GM19193 (cell line): ENCODE data around the gene PAXX.

ENCODE experiments used
- POLR2A ChIP-seq: IDR thresholded peaks from 4 replicates; pipeline ENCODE4 v1.6.1; 2011; ENCODE audit not compliant: insufficient read depth, insufficient read length; ENCODE audit errors: extremely low read depth

Gene PAXX

GRCh38 chr9:136958898-136959850 lies 33.0 kb upstream of the PAXX start:
- no peak for TF ChIP-seq POLR2A

GRCh38 chr9:136960212-136960937 lies 31.8 kb upstream of the PAXX start:
- no peak for TF ChIP-seq POLR2A

- no peak for TF ChIP-seq POLR2A
These were observed 31.3 kb upstream of the PAXX start for GRCh38 chr9:136960938-136961275.

GRCh38 chr9:136961279-136962065 lies 30.8 kb upstream of the PAXX start:
- TF ChIP-seq POLR2A, result no peak

GRCh38 chr9:136962163-136962562 lies 30.1 kb upstream of the PAXX start:
- no peak for TF ChIP-seq POLR2A

GRCh38 chr9:136962701-136963248 lies 29.4 kb upstream of the PAXX start:
- TF ChIP-seq POLR2A, result no peak

- TF ChIP-seq POLR2A, result no peak
These were observed 28.9 kb upstream of the PAXX start for GRCh38 chr9:136963341-136963740.

GRCh38 chr9:136963751-136964150 lies 28.5 kb upstream of the PAXX start:
- TF ChIP-seq POLR2A, result no peak

- TF ChIP-seq POLR2A, result no peak
These were observed 28.0 kb upstream of the PAXX start for GRCh38 chr9:136964171-136964689.

- TF ChIP-seq POLR2A, result no peak
These were observed 27.3 kb upstream of the PAXX start for GRCh38 chr9:136964833-136965422.

- TF ChIP-seq POLR2A, result no peak
These were observed 26.3 kb upstream of the PAXX start for GRCh38 chr9:136965771-136966484.

- no peak for TF ChIP-seq POLR2A
These were observed 23.7 kb upstream of the PAXX start for GRCh38 chr9:136968333-136969127.

- TF ChIP-seq POLR2A, result no peak
These were observed 23.1 kb upstream of the PAXX start for GRCh38 chr9:136969150-136969549.

- TF ChIP-seq POLR2A, result no peak
These were observed 22.4 kb upstream of the PAXX start for GRCh38 chr9:136969774-136970173.

- TF ChIP-seq POLR2A, result no peak
These were observed 21.9 kb upstream of the PAXX start for GRCh38 chr9:136970361-136970760.
